Activated CD4-positive, alpha-beta T cell treated with anti-CD3 and anti-CD28 coated beads, Interleukin-2, Interleukin-4, amounts not matched to agents 100 ng/mL and 50 ng/mL, durations not matched to agents 16 hours and 8 hours (primary cell): ENCODE measurements around the gene LLGL1.
A peak's percentile ranks its signal among the peaks of the same experiment; 100 is the strongest.

Source experiments
- DNase-seq: peaks from one replicate; pipeline ENCODE4 v3.0.0-alpha.2; 2020; ENCODE audit warnings: low spot score

LLGL1 gene

GRCh38 chr17:18230288-18231141 lies 5.1 kb downstream of the LLGL1 start:
- DNase-seq: no peak

DNA sequence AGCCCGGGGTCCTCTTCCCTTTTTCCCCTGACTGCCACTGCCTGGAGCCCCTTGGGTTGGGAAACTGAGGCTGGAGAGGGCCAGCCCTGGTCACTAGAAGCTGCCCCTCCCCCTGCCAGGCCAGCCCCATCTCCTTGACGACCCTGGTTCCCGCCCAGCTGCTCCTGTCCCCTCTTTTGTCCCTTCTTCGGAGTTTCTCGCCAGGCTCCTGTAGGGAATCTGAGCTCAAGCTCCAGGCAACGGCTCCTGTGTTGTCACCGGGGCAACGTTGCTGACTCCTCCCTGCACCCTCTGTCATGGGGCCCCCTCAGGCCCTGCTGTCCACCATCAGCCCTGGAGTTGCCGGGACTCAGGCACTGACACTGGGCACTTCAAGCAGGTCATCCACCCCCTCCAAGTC lies 5.7 kb downstream of the LLGL1 start:
- no peak for DNase-seq

DNA sequence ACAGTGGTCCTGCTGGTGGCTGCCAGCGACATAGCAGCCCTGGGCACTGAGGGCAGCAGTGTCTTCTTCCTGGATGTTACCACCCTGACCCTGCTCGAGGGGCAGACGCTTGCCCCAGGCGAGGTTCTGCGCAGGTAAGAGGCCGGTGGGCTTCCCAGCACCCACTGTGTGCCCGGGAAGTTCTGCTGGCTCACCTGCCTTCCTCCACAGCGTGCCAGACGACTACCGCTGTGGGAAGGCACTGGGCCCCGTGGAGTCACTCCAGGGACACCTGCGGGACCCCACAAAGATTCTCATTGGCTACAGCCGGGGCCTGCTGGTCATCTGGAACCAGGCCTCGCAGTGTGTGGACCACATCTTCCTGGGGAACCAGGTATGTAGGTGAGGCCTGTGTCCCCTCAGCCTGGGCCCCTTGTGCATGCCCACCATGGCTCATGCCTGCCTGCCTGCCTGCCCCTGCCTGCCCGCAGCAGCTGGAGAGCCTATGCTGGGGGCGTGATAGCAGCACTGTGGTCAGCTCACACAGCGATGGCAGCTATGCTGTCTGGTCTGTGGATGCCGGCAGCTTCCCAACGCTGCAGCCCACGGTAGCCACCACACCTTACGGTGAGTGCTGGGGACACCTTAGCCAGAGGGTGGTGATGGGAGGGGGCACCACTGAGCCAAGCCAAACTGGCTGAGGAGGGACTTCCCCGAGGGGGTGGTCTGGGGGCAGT lies 8.5 kb downstream of the LLGL1 start:
- no peak for DNase-seq

- DNase-seq: no peak
Observed at GRCh38 chr17:18234853-18235380, 9.5 kb downstream of the LLGL1 start.

DNA sequence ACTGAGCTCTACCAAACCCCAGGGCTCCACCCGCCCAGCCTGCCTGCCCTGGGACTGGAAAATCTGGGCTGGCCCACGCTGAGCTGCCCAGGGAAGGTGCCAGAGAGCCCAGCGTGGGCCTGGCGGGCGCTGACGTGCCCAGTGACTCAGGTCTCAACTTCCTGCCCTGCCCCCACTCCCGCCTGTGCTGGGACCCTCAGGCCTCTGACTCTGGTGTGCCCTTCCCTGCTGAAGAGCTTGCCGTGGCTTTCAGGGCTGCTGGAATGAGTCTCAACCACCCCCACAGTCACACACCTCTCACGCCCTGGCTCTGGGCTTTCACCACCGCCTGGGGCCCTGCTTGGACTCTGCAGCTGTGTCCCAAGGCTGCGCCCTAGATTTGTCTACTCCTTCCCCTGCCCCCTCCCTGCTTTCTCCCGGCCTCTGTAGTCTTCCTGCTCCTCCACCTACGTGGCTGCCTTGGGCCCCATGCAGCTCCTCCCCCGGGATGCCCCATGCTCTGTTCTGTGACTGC lies 10.4 kb downstream of the LLGL1 start:
- DNase-seq: peak; percentile 17

DNA sequence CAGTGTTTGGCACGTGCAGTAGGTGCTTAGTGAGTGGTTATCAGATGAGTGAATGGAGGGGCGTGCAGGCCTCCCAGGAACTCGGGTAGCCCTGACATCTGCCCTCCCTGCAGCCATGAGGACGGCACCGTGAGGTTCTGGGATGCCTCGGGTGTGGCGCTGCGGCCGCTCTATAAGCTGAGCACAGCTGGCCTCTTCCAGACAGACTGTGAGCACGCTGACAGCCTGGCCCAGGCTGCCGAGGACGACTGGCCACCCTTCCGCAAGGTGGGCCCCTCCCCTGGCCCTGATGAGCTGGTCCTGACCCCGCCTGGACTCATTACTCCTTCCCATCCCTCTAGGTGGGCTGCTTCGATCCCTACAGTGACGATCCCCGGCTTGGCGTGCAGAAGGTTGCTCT lies 11.1 kb downstream of the LLGL1 start:
- DNase-seq: no peak

- no peak for DNase-seq
Observed at GRCh38 chr17:18237461-18237860, 12.0 kb downstream of the LLGL1 start.

GRCh38 chr17:18238299-18238698 lies 12.9 kb downstream of the LLGL1 start:
- no peak for DNase-seq

- DNase-seq: no peak
Observed at GRCh38 chr17:18240449-18240848, 15.0 kb downstream of the LLGL1 start.

GRCh38 chr17:18241229-18241871 lies 15.9 kb downstream of the LLGL1 start:
- DNase-seq: no peak

DNA sequence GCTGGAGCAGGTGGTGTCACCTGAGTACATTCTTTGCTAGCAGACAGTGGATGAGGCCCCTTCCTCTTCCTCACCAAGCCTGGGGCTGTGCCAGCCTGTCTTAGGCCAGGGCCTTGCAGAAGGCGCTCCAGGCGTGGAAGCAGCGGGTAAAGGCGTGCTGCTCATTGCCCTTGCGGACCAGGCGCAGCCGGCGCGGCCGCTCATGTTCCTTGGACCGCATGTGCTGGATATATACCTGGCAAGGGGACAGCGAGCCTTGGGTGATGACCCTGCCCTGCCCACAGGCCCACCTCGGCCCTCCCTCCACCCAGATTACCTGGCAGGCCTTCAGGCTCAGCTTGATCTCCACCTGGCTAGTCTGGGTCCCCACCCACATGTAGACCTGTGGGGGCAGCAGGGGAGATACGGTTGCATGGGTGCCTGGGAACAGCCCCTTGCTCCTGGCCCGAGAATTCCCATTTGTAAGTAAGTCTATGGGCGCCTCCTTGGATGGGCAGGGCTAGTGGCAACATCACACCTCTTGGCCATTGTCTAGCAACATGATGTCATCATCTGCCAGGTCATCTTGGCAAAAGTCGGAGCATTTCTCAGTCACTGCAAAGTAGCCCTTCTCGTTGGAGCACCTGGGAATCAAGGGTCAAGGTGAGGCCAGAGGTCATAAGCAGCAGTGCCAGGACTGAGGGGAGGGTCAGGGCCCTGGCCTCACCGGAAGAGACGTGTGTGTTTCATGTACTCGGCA lies 19.8 kb downstream of the LLGL1 start:
- DNase-seq: no peak

- no peak for DNase-seq
Observed at GRCh38 chr17:18246109-18246725, 20.8 kb downstream of the LLGL1 start.

- no peak for DNase-seq
Observed at GRCh38 chr17:18246880-18247612, 21.6 kb downstream of the LLGL1 start.

GRCh38 chr17:18247613-18248001 lies 22.2 kb downstream of the LLGL1 start:
- no peak for DNase-seq

DNA sequence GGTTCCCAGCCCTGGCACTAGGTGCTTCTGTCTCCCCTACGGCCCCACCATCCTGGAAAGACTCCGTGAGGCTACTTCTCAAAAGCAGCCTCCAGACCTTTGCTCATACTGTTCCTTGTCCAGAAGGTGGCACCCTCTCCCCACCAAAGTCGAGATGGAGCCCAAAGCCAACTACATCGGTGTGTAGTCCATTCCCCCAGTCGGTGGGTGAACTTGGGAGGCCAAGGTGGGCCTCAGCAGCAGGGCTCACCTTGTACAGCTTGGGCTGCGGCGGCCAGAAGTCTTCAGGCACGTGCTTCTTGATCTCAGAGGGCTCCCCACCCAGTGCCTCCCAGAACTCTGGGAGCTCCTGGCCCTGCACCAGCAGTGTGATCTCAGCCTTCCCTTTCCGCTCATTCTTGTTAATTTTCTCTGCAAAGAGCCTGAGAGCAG lies 22.9 kb downstream of the LLGL1 start:
- peak; percentile 68 for DNase-seq

DNA sequence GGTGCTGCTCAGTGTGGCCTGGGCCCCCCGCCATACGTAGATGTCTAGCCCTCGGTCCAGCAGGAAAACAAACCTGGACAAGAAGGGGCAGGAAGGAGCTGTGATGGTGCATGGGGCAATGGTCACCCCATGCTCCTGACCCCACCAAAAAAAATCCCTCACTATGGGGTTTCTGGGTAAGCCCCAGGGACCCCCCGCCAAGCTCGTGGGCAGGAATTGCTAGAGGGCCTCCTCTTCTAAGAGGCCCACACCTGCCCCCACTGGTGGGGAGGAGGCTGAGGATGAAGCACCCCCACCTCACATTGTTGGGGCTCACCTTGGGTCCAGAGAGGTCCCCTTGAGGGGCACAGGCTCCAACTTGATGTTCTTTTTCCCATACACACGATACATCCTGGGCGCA lies 23.4 kb downstream of the LLGL1 start:
- DNase-seq: no peak

DNA sequence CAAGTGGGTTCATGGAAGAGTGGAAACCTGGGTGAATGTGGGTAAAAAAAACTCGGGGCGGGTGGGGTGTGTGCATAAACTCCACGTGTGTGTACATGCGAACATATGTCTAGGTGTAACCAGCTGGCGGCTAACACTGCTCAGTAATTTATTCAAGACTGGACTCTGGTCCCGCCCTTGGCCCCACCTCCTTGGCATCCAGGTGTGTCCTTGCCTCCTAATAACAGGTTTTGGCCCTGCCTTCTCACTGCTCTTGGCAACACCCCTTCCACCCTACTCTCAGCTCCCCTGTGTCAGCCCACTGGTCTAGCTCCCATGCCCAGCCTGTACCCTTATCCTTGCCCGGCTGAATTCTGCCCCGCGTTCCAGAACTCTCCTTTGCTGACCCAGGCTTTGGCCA lies 24.8 kb downstream of the LLGL1 start:
- no peak for DNase-seq

- no peak for DNase-seq
Observed at GRCh38 chr17:18250708-18251107, 25.3 kb downstream of the LLGL1 start.

DNA sequence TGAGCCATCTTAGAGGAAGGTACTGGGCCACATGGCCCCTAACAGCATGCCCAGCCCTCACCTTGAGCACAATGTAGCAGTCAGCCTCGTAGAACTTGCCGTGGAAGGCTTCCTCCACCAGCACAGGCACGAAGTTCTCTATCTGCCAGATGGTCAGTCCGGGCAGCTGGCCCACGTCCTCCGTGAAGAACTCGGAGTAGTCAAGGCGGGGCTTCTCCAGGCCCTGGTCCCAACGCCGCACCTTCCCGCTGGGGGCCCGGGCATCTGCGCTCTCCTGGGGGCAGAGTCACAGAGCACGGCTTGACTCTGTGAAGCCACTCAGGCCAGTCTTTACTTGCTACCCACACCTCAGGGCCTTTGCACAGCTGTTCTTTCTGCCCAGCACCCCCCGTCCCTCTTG lies 25.8 kb downstream of the LLGL1 start:
- no peak for DNase-seq

- no peak for DNase-seq
Observed at GRCh38 chr17:18252160-18252559, 26.7 kb downstream of the LLGL1 start.
